ENCODE results near the gene TRPM3.

The TRPM3 gene

GRCh38 chr9:70569791-70570190 lies 551.6 kb downstream of the TRPM3 start:
- DNase-seq = no peak

GRCh38 chr9:70569070-70569772 lies 552.2 kb downstream of the TRPM3 start:
- no peak for DNase-seq

- DNase-seq = no peak
These were observed 553.9 kb downstream of the TRPM3 start for GRCh38 chr9:70567511-70567910.

- DNase-seq = no peak
These were observed 554.7 kb downstream of the TRPM3 start for GRCh38 chr9:70566751-70567150.

- no peak for DNase-seq
These were observed 555.4 kb downstream of the TRPM3 start for GRCh38 chr9:70566066-70566465.

GRCh38 chr9:70564468-70565335 lies 556.7 kb downstream of the TRPM3 start:
- no peak for DNase-seq

GRCh38 chr9:70563431-70564204 lies 557.8 kb downstream of the TRPM3 start:
- peak; percentile 70 for DNase-seq

GRCh38 chr9:70563010-70563409 lies 558.4 kb downstream of the TRPM3 start:
- no peak for DNase-seq

- no peak for DNase-seq
These were observed 559.5 kb downstream of the TRPM3 start for GRCh38 chr9:70561786-70562395.

- no peak for DNase-seq
These were observed 560.3 kb downstream of the TRPM3 start for GRCh38 chr9:70561111-70561510.

GRCh38 chr9:70559102-70559501 lies 562.3 kb downstream of the TRPM3 start:
- DNase-seq = no peak

- no peak for DNase-seq
These were observed 563.6 kb downstream of the TRPM3 start for GRCh38 chr9:70557661-70558369.

- no peak for DNase-seq
These were observed 564.6 kb downstream of the TRPM3 start for GRCh38 chr9:70556771-70557170.

GRCh38 chr9:70554881-70555280 lies 566.5 kb downstream of the TRPM3 start:
- no peak for DNase-seq

- no peak for DNase-seq
These were observed 567.4 kb downstream of the TRPM3 start for GRCh38 chr9:70553707-70554673.

GRCh38 chr9:70552561-70552960 lies 568.9 kb downstream of the TRPM3 start:
- no peak for DNase-seq

- DNase-seq = no peak
These were observed 569.6 kb downstream of the TRPM3 start for GRCh38 chr9:70551801-70552200.

- no peak for DNase-seq
These were observed 570.0 kb downstream of the TRPM3 start for GRCh38 chr9:70551396-70551795.

- no peak for DNase-seq
These were observed 571.5 kb downstream of the TRPM3 start for GRCh38 chr9:70549926-70550325.

GRCh38 chr9:70542311-70542931 lies 579.0 kb downstream of the TRPM3 start:
- DNase-seq = no peak

GRCh38 chr9:70540016-70540415 lies 581.4 kb downstream of the TRPM3 start:
- DNase-seq = no peak

Data from stimulated activated CD4-positive, alpha-beta T cell treated with anti-CD3 and anti-CD28 coated beads, Interleukin-1b, Interleukin-23, amount 100 ng/mL, for 48 hours (primary cell).